Mucosa of descending colon (tissue), 3 donors: Measurements from ENCODE around the gene TMEM258. TPM values are rescaled to one million over a fixed set of nuclear protein-coding genes. Genes with fewer than 3 reads are reported as not detected.
A peak's percentile ranks its signal among the peaks of the same experiment; 100 is the strongest.

Experiments used
- ATAC-seq: fragments of 200-7000 bp; cut with Tn5 transposase; one replicate; pipeline ENCODE4 v1.9.1; 2020; ENCODE audit warnings: mild to moderate bottlenecking, moderate library complexity
- DNase-seq, 3 donors: peaks; one replicate each; pipeline ENCODE4 v3.0.0-alpha.2; 2020
- H3K36me3 ChIP-seq: fragments of 200-600 bp; one replicate; pipeline ENCODE4 v1.8.0; 2021; ENCODE audit warnings: low read depth, mild to moderate bottlenecking
- H3K4me1 ChIP-seq: fragments of 200-600 bp; one replicate; pipeline ENCODE4 v1.8.0; 2021; ENCODE audit warnings: low read depth, mild to moderate bottlenecking
- H3K4me3 ChIP-seq: fragments of 200-600 bp; one replicate; pipeline ENCODE4 v1.8.0; 2021; ENCODE audit warnings: mild to moderate bottlenecking
- H3K9me3 ChIP-seq: fragments of 200-600 bp; one replicate; pipeline ENCODE4 v1.8.0; 2021; ENCODE audit warnings: mild to moderate bottlenecking
- intact Hi-C, 2 donors: fragments of 100-400 bp; cut with DNase I in 1 of 2; cut with micrococcal nuclease in 1 of 2; formaldehyde crosslinking; loops; one replicate each; pipeline versions ENCODE4 v1.11.0 to v1.11.1; 2022; cut with DNase I, micrococcal nuclease
- total RNA-seq, 3 donors: library from RNA; stranded (reverse); fragmentation: NEBNext Ultra II Directional in 2 of 3; extraction: Animal tissue kit (Norgen Biotek cat#: 25700) in 2 of 3; gene quantifications; one replicate each; pipeline versions ENCODE4 v1.2.1 to v1.2.4, GENCODE V29; 2021 to 2023
- TF ChIP-seq, protein P1 (sequence below): fragments of 200-600 bp; IDR thresholded peaks from one replicate; pipeline ENCODE4 v1.8.0; 2022; ENCODE audit warnings: antibody characterized with exemption, mild to moderate bottlenecking
- donor health status: DM: no; HTN: no; CAD: no; lungs with moderate emphysema.
- donor health status: DM: no; HTN: no; CAD: no.
- donor health status: DM: no; HTN: yes; CAD: no.

TMEM258 gene
- total RNA-seq, 3 donors from 2014 or later, result 56.1 to 107 (median 74.6) TPM

DNA sequence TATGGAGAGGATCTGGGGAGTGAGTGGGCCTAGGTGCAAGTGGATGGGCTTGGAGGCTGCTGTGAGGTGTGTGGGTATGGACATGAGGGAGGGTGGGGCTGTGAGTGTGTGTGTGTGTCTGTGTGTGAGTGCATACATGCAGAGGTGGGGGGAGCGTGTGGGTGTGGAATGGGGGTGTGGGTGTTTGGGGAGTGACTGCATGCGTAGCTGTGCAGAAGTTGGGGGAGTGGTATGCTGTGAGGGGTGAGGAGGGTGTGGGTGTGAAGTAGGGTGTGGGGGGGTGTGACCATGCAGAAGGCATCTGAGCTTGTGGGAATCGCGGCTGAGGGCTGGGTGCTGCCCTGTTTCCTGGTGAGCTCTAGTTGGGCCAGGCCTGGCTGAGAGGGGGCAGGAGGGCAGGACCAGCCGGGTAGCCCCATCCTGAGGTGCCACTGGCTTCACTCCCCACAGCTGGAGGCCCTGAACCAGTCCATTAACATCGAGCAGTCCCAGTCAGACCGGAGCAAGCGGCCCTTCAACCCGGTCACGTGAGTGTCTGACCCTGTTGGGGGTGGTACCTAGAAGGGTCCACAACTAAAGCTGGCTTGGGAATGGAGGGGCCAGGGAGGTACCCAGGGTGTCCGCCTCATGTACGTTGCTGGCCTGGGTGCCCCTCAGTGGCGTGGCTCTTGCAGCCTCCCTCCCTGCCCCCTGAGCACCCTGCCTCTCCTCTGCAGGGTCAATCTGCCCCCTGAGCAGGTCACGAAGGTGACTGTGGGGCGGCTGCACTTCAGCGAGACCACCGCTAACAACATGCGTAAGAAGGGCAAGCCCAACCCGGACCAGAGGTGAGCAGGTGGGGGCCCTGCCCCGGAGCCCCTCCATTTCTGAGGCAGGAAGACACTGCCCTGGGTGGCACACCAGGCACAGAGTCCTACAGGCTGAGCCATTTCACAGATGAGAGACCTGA is 16.5 kb downstream of the TMEM258 start:
- no peak for ATAC-seq
- Histone ChIP-seq H3K9me3 (no peaks in the 10 kb centered on the region), H3K4me1 (no peaks in the 10 kb centered on the region), H3K4me3 (no peak overlapping the region), H3K36me3 (no peaks in the 10 kb centered on the region)
- intact Hi-C loops, result no loop called here
- TF ChIP-seq, protein P1, sequence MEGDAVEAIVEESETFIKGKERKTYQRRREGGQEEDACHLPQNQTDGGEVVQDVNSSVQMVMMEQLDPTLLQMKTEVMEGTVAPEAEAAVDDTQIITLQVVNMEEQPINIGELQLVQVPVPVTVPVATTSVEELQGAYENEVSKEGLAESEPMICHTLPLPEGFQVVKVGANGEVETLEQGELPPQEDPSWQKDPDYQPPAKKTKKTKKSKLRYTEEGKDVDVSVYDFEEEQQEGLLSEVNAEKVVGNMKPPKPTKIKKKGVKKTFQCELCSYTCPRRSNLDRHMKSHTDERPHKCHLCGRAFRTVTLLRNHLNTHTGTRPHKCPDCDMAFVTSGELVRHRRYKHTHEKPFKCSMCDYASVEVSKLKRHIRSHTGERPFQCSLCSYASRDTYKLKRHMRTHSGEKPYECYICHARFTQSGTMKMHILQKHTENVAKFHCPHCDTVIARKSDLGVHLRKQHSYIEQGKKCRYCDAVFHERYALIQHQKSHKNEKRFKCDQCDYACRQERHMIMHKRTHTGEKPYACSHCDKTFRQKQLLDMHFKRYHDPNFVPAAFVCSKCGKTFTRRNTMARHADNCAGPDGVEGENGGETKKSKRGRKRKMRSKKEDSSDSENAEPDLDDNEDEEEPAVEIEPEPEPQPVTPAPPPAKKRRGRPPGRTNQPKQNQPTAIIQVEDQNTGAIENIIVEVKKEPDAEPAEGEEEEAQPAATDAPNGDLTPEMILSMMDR, result no peak
- no peak for DNase-seq

DNA sequence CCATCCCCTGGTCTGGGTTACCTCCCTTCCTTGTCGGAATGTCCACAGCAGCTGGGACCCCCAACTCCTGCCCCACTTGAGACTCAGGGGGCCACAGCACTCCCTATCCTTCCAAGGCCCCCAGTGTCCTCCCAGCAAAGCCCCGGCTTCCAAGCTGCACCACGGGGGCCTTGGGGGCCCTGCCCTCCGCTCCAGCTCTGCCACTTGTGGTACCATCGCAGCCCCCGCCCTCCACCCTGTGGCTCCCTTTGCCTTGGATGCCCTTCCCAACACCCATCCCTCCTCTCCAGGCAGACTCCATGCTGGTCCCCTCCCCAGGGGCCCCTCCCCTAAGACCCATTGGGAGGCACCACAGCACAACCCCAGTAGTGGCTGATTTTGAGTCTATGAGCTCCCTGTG is 17.3 kb downstream of the TMEM258 start:
- Histone ChIP-seq H3K4me1 (no peaks in the 10 kb centered on the region), H3K9me3 (no peaks in the 10 kb centered on the region), H3K36me3 (no peaks in the 10 kb centered on the region), H3K4me3 (no peak overlapping the region)
- TF ChIP-seq, protein P1, result no peak
- ATAC-seq (no peak), DNase-seq (no peak)
- intact Hi-C loops, result no loop called here

DNA sequence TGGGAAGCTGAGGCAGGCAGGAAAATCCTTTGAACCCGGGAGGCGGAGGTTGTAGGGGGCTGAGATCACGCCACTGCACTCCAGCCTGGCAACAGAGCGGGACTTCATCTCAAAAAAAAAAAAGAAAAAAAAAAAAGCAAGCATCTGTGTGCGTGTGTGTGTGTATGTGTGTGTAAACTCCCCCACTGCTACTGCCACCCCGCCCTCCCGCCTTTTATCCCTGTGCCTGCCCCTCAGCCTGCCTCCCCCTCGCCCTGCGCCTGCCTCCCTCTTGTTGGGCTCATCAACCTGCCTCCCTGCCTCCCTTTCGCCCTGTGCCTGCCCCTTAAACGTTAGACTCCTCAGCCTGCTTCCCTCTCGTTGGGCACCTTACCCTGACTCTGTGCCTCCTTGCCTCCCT is 18.0 kb downstream of the TMEM258 start:
- ATAC-seq (no peak), DNase-seq (no peak)
- H3K9me3 ChIP-seq, result no peaks in the 10 kb centered on the region
- TF ChIP-seq, protein P1, result no peak
- intact Hi-C loops, result no loop called here
- H3K4me1 ChIP-seq, result no peaks in the 10 kb centered on the region
- H3K36me3 ChIP-seq, result no peaks in the 10 kb centered on the region
- no peak overlapping the region for H3K4me3 ChIP-seq

DNA sequence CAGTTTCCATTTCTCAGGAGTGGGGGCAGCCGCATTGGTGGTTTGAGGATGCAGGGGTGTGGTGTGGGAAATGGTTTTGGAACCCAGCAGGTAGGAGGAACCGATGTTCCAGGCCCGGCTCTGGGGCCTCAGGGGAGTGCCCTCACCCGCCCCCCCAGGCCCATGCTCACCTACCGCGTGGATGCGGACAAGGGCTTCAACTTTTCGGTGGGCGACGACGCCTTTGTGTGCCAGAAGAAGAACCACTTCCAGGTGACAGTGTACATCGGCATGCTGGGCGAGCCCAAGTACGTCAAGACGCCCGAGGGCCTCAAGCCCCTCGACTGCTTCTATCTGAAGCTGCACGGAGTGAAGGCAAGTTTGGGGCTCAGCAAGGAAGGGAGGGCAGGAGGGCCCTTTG is 18.6 kb downstream of the TMEM258 start:
- no peaks in the 10 kb centered on the region for H3K9me3 ChIP-seq
- no peaks in the 10 kb centered on the region for H3K4me1 ChIP-seq
- H3K4me3 ChIP-seq, result no peak overlapping the region
- no peaks in the 10 kb centered on the region for H3K36me3 ChIP-seq
- peak in 1 of 3 donors; percentile 40 for DNase-seq
- intact Hi-C loops, result no loop called here
- ATAC-seq, result no peak
- TF ChIP-seq, protein P1, result no peak

DNA sequence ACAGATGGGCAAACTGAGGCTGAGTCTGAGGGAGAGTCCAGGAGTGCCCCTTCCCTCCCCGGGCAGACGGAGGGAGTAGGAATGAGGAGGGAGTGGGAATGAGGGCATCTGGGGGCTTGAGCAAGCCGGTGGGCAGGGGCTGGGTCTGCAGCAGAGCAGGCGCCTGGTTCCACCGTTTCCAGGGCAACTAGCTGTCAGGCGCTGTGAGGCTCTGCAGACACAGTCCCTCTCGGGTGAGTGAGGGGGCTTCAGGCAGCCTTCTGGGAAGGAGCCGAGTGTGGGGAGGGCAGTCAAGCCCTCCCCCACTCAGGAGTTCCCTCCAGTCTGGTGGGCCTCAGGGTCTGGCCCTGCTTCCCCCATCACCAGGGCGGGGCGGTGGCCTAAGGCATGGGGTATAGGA is 19.0 kb downstream of the TMEM258 start:
- intact Hi-C loops, result no loop called here
- no peak for ATAC-seq
- TF ChIP-seq, protein P1, result no peak
- DNase-seq, result peak in 1 of 3 donors; percentile 25
- H3K9me3 ChIP-seq, result no peaks in the 10 kb centered on the region
- no peaks in the 10 kb centered on the region for H3K4me1 ChIP-seq
- no peaks in the 10 kb centered on the region for H3K36me3 ChIP-seq
- no peak overlapping the region for H3K4me3 ChIP-seq
